GM03348 (cell line): ENCODE measurements around the gene INPP4A.
A peak's percentile ranks its signal among the peaks of the same experiment; 100 is the strongest.

Experiments
- DNase-seq: peaks from one replicate; pipeline ENCODE4 v3.0.0; 2012; ENCODE audit warnings: low spot score

INPP4A gene

DNA sequence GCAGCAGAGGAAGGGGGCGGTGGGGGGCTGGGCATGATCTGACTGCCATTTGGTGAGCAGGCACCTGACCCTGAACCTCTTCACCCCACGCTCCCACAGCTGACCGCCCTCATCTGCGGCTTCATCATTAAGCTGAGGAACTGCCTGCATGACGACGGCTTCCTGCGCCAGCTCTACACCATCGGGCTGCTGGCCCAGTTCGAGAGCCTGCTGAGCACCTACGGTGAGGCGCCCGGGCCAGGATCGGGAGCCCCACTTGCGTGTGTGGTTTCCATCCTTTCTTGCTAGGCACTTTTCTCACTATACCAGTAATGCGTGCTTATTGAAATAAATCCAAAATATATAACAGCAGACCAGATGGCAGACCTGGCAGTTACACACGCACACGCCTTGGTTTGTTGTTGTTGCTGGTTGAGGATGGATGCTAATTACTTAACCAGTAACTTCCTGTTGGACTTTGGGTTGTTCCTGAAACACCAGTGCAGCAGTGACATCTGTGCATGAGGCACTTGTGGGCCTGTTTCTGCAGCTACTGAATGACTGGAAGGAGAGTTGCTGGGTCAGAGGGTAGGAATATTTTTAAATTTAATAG lies 120.0 kb downstream of the INPP4A start:
- DNase-seq: no peak

DNA sequence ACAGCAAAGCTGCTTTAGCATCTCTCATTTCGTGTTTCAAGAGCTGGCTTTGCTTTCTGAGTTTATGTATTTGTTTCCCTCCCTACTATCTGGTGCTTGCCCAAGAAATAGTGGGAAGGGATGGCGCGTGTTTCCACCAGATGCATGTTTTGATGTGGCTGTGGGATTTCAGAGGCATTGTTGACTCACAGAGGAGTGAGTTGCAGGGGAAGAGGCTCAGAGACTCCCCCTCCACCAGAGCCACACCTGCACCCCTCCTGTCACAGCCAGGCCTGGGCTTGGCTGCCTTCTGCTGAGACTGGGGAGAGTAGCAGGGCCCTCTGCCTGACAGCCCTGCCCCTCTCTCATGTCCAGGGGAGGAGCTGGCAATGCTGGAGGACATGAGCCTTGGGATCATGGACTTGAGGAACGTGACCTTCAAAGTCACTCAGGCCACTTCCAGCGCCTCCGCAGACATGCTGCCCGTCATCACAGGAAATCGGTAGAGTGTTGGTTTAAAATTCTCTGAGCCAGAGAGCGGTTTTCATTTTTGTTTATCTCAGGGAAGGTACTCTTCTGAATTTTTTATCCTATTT lies 120.7 kb downstream of the INPP4A start:
- no peak for DNase-seq

DNA sequence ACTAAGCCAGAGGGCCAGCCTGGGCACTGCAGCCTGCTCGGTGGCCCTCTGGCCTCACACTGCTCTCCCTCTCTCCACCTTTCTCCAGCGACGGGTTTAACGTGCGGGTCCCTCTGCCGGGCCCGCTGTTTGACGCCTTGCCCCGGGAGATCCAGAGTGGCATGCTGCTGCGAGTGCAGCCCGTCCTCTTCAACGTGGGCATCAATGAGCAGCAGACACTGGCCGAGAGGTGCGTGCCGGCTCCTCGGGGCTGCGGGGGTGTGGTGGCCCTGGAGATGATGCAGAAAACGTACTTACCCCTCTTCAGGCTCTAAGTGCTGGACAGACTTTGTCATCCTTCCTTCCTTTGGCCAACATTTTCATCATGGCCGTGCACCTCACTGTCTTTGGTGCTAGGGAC lies 121.3 kb downstream of the INPP4A start:
- DNase-seq: no peak

DNA sequence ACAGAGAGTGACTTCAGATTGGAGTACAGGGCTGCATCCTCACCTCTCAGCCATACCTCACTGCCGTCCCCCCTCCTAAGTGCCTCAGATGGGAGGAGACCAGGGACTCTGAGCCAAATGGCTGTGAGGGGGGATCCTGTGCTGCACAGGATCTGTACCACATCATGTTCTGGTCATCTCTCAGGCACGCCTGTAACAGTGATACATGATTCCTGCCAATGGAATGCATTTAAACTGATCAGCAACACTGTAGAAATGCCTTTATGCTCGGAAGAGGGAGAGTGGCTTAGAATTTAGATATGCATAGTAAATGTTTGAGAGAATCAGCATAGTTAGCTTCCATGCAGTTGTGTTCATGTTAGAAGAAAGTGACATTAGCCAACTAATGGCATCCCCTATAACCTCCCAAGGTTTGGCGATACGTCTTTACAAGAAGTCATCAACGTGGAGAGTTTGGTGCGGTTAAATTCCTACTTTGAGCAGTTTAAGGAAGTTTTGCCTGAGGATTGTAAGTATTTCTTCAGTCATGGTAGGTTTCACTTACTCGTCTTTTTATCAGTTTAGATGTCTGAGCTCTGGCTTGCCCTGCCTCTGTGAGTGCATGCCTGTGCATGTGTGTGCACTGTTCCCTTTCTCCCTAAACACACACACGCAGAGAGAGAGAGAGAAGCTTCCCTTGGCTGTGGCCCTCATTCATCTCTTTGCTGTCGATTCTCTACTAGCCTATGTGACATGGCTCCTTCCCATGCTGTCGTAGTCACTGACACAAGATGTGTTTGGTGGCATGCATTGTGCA lies 123.7 kb downstream of the INPP4A start:
- peak; percentile 57 for DNase-seq

DNA sequence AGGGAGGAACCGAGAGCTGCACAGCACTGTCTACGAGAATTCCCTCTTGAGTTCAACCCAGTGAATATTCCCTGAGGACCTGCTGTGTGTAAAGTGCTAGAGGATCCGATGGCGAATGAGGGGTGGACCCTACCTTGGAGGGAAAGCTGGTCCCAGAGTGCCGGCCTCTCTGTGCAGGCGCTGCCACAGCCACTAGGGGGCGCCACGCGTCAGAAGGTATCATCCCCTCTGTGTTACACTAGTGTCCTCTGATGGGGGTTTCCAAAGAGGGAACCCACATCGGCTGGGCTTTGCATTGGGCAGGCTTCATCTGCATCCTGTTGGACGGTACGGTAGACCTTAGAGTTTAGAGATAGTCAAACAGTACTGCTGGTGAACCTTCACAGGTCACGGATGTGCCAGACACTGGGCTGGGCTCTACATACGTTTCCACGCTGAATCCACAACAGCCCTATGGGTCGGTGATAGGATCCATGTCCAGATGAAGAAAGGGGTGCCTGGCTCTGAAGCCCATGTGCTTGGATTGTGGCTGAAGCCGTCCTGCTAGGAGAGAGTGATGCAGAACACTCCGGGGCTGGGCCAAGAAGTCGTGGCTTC lies 124.6 kb downstream of the INPP4A start:
- peak; percentile 61 for DNase-seq

DNA sequence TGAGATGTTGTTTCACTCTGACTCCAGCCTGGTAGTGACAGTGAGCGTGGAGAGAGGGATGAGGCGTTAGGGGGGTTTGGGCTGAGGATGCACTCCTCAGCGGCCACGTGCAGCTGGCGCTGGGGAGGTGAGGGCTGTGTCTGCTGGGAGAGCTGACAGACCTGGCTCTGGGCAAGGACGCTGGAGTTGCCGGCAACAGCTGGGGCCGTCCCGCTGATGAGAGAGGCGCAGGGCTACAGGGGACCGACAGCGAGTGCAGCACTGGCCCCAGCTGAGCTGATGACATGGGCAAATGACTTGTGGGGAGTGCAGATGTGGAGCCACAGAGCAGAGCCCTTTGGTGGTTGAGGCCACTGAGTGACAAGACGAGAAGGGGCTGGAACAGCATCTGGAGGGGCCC lies 125.3 kb downstream of the INPP4A start:
- DNase-seq: no peak

DNA sequence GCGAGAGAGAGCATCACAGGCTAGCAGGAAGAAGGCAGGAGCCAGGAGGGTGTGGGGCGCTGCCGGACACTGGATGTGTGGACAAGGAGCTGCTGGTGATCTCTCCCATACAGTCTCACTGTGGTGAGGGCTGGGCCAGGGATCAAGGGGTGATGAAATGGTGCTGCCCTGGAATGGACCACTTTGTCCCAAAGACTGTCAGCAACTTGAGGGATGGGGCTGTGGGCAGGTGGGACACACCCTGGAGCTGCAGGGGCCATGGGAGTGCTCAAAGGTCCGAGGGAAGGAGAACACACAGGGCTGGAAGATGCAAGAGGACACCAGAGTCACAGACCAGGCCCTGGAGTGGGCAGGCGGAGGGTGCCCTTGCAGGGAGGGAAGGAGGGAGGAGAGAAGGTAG lies 125.7 kb downstream of the INPP4A start:
- DNase-seq: no peak

DNA sequence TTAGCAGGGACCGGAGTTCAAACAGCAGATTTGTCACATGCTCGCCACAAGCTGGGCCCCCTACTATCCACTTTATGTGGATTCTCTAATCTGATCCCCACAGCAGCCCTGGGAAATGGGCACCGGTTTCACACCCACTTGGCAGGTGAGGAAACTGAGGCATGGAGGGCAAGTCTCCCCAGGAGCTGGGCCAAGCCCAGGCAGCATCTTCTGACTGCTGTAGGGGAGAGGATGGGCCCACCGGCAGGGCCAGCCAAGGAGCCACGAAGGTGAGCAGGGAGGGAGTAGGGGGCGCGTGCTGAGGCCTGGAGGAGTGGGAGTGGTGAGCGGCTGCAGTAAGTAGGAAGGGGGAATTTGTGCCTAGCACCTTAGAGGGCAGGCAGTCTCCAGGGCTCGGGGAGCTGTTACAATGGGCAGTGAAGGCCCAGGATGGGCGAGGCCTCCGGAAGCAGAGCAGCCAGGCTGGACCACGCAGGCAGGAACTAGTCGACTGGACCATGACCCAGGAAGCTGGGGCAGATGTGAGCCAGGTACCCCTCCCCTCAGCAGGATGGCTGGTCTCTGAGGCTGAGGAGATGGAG lies 126.6 kb downstream of the INPP4A start:
- DNase-seq: no peak

DNA sequence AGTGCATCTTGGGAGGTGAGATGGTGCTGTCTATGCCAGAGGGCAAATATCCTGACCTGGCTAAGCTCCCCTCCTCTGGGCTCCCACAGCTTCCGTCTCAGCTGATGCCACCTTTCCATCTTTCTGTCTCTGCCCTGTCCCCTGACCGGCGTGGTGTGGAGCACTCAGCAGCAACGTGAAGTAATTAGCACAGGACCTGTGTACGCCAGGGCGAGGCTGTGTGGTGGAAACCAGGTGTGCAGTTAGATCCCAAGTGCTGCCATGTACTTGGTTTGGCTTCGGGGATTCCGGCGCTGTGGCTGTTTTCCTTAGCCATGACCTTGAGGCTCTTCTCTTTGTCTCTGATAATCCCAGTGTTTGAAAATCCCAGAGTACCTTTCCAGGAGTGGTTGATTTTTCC lies 127.1 kb downstream of the INPP4A start:
- no peak for DNase-seq

DNA sequence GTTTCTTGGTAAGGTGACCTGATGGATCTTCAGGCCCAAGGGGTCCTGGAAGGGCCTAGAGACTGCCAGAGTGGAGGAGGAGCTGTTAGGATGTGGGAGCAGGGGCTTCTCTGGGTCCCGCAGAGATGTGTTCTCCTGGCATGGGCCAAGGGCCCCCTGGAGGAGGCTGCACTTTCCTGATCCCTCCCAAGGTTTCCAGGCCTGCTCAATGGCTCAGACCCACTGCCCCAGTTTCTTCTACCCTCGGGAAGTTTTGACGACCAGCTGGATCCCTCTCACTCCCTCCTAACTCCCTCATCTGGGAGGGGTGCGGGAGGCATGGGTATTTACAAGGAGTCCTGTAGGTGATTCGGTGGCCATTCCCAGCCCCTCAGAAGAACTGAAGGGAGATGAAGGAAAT lies 127.6 kb downstream of the INPP4A start:
- no peak for DNase-seq

DNA sequence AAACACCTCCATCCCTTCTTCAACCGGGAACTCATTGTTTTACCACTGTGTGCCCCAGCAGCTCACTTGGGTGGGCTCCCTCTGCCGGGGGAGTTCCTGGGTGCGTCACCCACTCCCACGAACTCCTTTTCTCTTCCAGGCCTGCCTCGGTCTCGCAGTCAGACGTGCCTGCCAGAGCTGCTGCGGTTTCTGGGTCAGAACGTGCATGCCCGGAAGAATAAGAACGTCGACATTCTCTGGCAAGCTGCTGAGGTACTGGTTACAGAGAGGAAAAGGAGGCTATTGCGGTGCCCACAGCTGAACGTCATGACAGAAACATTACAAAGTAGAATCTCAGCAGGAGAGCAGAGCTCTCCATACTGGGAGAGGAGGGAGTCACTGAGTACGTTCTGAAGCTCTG lies 128.0 kb downstream of the INPP4A start:
- no peak for DNase-seq

DNA sequence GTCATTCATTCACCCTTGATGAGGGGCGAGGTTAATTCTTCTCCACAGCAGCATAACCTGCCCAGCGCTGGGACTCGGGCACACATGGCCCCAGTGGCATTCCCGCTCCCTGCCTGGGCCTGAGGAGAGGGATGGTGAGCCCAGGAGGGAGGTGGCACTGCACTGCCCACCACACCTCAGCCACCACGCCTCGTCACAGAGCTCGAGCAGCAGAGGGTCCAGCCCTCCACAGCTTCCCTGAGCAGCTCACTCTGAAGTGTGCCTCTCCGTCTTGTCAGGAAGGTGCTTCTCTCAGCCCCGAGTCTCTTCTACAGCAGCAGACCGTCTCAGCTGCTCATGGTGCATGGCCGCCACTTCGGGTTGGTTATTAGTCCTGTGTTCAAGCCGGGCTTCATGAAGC lies 128.8 kb downstream of the INPP4A start:
- no peak for DNase-seq

DNA sequence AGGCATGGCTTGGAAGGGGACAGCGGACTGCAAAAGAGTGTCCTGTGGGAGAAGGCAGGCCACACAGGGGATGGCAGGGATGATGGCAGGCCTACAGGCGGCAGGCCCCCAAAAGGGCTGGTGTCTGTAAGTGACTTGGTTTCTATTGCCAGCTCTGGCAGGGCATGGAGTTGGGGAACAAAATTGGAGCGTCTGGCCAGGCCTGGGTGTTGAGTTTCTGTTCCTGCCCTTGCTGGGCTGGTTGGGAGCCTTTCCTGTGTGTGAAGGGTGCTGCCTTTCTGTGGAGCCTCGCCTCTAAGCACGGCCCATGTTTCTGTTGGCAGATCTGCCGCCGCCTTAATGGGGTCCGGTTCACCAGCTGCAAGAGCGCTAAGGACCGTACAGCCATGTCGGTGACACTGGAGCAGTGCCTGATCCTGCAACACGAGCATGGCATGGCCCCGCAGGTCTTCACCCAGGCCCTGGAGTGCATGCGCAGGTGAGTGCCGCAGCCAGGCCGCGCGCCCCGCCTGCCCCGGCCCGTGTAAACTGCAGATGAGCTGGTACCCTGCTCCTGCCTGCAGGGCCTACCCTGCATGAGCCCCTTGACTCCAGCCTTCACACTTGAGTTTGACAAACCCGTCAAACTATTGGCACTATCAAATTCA lies 132.1 kb downstream of the INPP4A start:
- no peak for DNase-seq

DNA sequence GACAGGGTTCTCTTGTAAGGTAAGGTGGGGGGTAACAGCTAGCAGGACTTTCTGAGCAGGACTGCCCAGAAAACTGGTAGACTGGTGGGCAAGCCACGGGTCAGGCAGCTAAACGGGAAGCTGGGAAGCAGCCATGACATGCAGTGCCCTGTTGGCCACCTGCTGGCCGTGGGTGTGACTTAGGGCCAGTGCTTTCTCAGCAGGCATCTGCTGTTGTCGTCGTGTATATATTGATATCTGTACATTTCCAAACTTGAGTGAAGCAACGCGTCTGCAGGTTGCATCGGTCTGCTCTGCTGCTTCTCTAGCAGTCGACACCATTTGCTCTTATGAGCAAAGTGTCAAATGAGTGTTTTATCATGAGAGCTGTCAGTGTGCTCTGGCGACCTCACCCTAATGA lies 132.7 kb downstream of the INPP4A start:
- DNase-seq: no peak

DNA sequence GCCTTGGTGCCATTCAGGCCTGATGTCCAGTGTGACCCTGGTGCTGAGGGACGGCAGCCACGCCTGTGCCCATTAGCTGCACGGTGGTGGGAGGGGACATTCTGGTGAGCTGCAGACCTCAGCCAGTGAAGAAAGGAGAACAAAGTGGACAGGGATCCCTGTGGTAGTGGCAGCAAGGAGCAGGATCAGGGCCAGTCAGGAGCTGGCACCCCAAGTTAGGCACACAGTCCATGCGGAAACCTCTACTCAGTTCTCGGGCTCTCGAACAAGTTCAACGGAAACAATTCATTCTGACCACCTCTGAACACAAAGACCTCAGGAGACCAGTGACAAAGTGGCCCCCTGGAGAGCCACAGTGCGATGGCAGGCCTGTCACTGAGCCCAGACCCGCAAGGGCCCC lies 133.6 kb downstream of the INPP4A start:
- DNase-seq: no peak

DNA sequence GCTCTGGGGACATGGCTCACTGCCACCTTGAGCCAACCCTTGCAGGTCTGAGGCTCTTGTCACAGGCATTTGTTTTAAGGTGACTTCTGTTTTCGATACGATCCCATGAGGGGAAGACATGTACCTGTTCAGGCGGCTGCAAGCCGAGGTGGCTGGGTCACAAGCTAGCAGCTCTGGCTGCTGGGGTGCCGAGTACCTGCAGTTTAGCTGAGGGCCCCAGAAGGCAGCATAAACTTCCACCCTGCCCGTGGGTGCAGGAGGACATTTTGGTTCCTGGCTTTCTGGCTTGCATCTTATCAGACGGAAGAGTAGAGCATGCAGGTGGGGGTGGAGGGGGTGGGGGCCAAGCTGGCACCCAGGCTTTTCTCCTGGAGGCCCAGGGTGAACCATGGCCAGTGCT lies 135.3 kb downstream of the INPP4A start:
- no peak for DNase-seq

DNA sequence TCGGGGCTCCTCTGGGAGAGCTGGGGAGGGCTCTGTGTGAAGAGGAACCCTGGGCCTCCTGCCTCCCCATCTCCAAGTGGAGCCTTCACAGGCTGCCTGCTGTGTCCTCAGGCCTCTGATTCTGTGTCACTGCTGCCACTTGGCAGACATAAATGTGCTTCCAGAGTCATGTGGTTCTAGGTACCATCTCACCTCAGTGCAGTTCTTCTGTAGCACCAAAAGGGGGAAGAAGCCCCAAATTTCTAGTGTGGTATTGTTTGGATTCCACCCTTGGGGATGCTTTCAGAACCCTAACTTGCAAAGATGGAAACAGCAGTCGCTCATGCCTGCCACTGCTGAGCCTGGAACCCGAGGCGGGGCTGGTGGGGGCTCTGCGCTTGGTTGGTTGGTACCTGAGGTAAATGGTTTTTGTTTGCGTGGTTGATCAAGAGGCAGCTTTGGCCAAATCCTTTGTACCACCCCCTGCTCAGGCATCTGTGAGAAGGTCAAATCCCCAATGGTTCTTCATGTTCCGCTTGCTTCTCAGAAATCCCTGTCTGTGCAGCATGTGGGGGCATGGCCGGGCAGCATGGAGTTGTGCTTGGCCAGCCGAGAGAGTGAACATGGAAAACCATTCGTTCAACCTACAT lies 136.1 kb downstream of the INPP4A start:
- DNase-seq: no peak

DNA sequence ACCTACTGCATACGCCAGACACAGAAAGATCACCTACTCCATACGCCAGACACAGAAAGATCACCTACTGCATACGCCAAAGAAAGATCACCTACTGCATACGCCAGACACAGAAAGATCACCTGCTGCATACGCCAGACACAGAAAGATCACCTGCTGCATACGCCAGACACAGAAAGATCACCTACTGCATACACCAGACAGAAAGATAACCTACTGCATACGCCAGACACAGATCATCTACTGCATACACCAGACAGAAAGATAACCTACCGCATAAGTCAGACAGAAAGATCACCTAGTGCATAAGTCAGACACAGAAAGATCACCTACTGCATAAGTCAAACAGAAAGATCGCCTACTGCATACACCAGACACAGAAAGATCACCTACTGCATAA lies 137.9 kb downstream of the INPP4A start:
- DNase-seq: no peak

DNA sequence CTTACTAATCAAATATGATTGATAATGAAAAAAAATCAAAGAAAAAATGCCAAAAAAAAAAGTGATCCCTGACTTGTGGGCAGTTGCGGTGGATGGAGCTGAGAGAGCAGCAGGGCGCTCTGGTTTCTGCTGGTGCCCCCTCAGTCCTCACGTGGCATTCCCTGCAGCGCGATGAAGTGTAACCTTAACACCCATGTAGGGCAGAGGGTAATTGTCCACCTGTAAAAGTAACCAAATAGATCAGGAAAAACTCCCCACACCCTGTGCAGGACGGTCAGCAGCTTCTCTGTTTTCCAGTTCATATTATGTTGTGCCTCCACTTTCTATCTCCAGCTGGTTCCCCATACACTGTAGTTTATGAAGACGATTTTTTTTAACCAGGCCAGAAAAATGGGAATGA lies 138.6 kb downstream of the INPP4A start:
- no peak for DNase-seq

DNA sequence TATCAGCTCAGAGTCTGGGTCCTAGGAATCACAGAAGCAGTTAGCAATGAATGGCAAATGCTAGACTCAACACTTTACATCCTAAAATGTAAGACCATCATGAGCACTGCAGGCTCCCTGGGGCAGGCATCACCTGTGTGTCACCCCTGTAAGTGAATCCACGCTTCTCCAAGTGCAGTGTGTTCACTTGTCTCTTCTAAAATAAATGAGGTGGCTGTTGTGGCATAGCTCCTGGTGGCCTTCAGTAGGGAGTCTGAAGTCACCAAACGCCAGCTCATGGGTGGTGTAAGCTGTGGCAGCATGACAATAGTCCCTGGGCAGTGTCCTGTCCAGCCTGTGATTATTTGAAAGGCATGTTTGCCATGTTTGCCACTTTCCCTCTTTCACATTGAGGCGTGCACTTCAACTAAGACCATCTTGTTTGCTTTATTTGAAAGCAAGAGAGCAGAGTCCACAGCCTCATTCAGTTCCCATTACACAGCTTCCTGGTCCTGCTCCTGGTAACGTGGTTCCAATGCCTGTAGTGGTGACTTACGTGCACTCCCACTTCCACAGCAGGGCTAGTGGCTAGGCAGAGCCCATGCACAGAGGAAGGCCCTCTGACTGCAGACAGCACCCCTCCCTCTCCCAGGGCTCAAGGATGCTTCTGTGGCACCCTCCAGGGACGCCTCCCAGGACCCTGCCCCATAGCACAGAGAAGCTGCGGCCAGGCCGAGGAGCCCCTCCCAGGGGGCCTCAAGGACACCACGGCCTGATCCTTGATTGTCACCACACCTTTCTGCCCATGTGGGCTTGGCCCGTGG lies 139.4 kb downstream of the INPP4A start:
- DNase-seq: no peak

DNA sequence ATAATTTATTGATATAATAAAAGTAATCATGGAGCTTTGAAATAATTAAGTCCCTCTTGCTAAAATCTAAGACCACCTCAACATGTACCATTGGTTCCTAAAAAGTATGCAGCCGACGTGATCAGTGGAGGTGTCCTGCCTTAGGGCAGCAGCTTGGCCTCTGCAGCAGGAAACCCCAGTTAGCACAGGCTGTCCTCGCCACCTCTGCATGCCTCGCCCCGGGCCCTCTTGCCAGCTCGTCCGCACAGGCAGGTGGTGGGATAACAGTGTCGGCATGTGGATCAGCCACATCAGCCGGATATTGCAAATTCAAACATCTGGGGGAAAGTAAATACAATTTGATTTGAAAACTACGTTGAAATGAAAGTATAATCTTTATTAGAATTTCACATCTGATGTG lies 140.7 kb downstream of the INPP4A start:
- DNase-seq: no peak
